Breast epithelium (tissue), 3 donors: ENCODE data around the gene EXOG.

Experiments
- CTCF ChIP-seq, 3 donors: fragments of 450-650 bp; IDR thresholded peaks; one replicate each; pipeline ENCODE4 v1.5.1; 2016 to 2017; ENCODE audit warnings: antibody characterized with exemption in 3 of 3, mild to moderate bottlenecking in 3 of 3, moderate library complexity in 3 of 3
- POLR2A ChIP-seq: fragments of 450-650 bp; IDR thresholded peaks from one replicate; pipeline ENCODE4 v1.6.1; 2016; ENCODE audit warnings: antibody characterized with exemption, mild to moderate bottlenecking, moderate library complexity

- TF ChIP-seq CTCF (IDR thresholded peaks at IDR 0.05) (no peak), POLR2A (no peak)
Observed at GRCh38 chr3:38532529-38532928, 36.4 kb downstream of the EXOG start.
